HG03097 (cell line): ENCODE results near the gene VPS13D.
"Not testable (repeated sequence)": the region's sequence is repeated elsewhere in the genome, so short reads cannot be mapped to it uniquely, and the experiment has no call there.

Experiments used
- ATAC-seq: cut with Tn5 transposase; IDR thresholded peaks from one replicate; pipeline ENCODE4 v1.9.1; 2021; ENCODE audit not compliant: unreplicated experiment, low FRiP score

VPS13D gene

GRCh38 chr1:12224092-12224491, 5.7 kb upstream of the VPS13D start:
- not testable (repeated sequence) for ATAC-seq

GRCh38 chr1:12228979-12229378, 851 bp upstream of the VPS13D start:
- ATAC-seq: no peak

GRCh38 chr1:12229386-12229834, 420 bp upstream of the VPS13D start:
- no peak for ATAC-seq

- ATAC-seq: no peak
Measured at GRCh38 chr1:12230549-12231275, 882 bp downstream of the VPS13D start.

- ATAC-seq: no peak
Measured at GRCh38 chr1:12231276-12231595, 1.4 kb downstream of the VPS13D start.

GRCh38 chr1:12232221-12232620, 2.4 kb downstream of the VPS13D start:
- no peak for ATAC-seq

GRCh38 chr1:12244078-12244477, 14.2 kb downstream of the VPS13D start:
- no peak for ATAC-seq

- ATAC-seq: no peak
Measured at GRCh38 chr1:12244585-12244984, 14.8 kb downstream of the VPS13D start.

- ATAC-seq: no peak
Measured at GRCh38 chr1:12245116-12245515, 15.3 kb downstream of the VPS13D start.

GRCh38 chr1:12245733-12246132, 15.9 kb downstream of the VPS13D start:
- ATAC-seq: no peak

GRCh38 chr1:12246584-12246983, 16.8 kb downstream of the VPS13D start:
- no peak for ATAC-seq

GRCh38 chr1:12249181-12249580, 19.4 kb downstream of the VPS13D start:
- ATAC-seq: no peak

GRCh38 chr1:12249748-12250147, 19.9 kb downstream of the VPS13D start:
- ATAC-seq: no peak

- ATAC-seq: no peak
Measured at GRCh38 chr1:12251442-12251841, 21.6 kb downstream of the VPS13D start.

- ATAC-seq: no peak
Measured at GRCh38 chr1:12255913-12256312, 26.1 kb downstream of the VPS13D start.

- ATAC-seq: no peak
Measured at GRCh38 chr1:12258272-12258671, 28.4 kb downstream of the VPS13D start.

- no peak for ATAC-seq
Measured at GRCh38 chr1:12269351-12269750, 39.5 kb downstream of the VPS13D start.

GRCh38 chr1:12271033-12271432, 41.2 kb downstream of the VPS13D start:
- ATAC-seq: no peak

GRCh38 chr1:12272770-12273169, 42.9 kb downstream of the VPS13D start:
- ATAC-seq: no peak

GRCh38 chr1:12275370-12275769, 45.5 kb downstream of the VPS13D start:
- no peak for ATAC-seq

- no peak for ATAC-seq
Measured at GRCh38 chr1:12276225-12276624, 46.4 kb downstream of the VPS13D start.

- ATAC-seq: no peak
Measured at GRCh38 chr1:12279003-12279402, 49.2 kb downstream of the VPS13D start.
